GM21737 (cell line): ENCODE measurements around the gene GNB1.
A peak's percentile ranks its signal among the peaks of the same experiment; 100 is the strongest.

Source experiments
- ATAC-seq: cut with Tn5 transposase; IDR thresholded peaks from one replicate; pipeline ENCODE4 v1.9.1; 2021; ENCODE audit warnings: mild to moderate bottlenecking, moderate library complexity; ENCODE audit not compliant: unreplicated experiment

The GNB1 gene

DNA sequence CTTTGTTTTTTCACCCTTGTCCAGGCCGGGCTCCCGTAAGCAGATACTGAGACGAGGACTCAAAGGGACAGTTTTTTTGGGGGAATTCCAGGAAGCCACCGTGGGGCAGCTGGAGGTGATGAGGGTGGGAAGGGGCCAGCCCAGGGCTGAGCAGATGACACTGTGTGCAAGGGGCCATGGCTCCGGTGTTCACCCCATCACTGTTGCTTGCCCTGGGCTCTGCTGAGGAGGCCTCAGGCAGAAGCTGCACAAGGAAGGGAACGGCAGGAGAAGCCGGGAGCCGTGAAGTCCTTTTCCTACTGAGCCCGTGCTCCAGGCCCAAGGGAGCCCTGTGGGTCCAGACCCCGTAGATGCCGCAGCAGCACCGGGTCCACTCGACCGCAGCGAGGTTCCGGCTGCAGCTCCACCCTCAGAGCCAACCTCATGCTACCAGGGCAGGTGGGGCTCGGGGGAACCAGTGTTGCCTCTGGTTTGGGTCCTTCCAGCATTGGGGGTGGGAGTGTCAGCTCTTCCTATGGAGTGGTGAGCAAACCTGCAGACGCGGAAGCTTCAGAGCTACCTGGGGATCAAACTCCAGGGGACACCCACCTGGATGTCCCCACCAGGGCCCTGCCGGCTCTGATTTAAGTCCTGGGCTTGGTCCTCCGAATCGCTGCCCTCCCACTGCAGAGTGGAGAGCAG lies 19.9 kb upstream of the GNB1 start:
- no peak for ATAC-seq

DNA sequence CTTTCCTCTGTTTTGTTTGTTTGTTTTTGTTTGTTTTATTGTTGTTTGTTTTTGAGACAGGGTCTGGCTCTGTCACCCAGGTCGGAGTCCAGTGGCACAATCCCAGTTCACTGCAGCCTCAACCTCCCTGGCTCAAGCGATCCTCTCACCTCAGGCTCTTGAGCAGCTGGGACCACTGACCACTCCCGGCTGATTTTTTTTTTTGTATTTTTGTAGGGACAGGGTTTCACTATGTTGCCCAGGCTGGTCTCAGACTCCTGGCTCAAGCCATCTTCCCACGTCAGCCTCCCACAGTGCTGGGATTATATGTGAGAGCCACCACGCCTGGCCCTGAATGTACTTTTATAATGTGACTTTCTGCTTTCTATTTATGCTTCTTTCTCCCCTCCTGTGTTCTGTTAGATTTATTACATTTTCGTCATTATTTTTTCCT lies 19.2 kb upstream of the GNB1 start:
- ATAC-seq, result no peak

DNA sequence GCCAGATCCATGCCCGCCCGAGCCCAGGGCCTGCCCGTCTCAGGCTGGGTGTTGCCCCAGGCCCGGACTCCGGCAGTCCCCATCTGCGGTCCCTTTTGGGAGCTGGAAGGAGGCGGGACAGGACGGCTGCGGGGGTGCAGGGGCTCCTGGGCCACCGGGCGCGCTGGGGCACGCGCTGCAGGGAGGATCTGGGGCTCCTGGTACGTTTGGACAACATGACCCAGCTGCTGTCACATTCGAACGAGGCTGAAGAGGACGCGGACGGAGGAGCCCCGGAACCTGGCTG lies 17.6 kb upstream of the GNB1 start:
- ATAC-seq, result peak; percentile 14

- ATAC-seq, result no peak
Measured at GRCh38 chr1:1907098-1907736, 16.3 kb upstream of the GNB1 start.

- ATAC-seq, result no peak
Measured at GRCh38 chr1:1906185-1907097, 15.6 kb upstream of the GNB1 start.

DNA sequence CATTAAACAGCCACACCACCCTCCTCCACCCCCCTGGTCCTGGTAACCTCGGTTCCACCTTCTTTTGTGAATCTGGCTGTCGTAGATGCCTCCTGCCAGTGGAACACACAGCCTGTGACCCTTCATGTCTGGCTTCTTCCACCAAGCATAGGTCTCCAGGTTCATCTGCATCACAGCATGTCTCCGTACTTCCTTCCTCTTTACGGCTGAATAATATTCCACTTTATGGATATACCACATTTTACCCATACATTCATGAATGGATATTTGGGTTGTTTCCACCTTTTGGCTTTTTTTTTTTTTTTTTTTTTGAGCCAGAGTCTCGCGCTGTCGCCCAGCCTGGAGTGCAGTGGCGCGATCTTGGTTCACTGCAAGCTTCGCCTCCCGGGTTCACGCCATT lies 12.3 kb upstream of the GNB1 start:
- no peak for ATAC-seq

DNA sequence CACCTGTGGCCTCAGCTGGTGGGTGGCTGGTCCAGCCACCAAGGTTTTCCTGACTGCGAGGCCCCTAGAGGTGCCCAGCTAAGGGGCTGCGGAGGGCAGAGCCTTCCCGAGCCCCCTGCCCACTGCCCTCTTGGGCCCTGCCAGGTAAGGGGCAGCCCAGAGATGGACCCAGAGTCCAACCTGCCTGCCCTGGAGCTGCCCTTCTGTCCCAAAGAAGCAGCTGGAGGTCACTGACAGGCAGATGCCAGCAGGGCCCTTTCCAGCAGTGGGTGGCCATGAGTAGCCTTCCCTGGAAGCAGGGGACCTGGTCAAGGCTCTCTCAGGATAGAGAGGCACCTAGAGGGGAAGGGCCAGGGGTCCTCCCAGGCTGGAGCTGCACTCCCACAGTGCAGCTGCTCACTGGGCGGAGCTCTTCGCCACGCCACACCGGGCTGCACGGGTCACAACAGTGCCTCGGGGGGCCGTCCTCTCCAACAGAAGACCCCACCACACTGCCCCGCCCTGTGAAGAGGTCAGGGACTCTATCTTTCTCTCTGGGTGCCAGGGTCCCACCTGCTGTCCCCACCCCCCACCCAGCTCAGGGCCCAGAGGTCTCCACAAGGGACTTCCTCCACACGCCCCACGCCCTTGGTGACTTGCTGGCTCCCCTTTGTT lies 10.9 kb upstream of the GNB1 start:
- ATAC-seq, result no peak

DNA sequence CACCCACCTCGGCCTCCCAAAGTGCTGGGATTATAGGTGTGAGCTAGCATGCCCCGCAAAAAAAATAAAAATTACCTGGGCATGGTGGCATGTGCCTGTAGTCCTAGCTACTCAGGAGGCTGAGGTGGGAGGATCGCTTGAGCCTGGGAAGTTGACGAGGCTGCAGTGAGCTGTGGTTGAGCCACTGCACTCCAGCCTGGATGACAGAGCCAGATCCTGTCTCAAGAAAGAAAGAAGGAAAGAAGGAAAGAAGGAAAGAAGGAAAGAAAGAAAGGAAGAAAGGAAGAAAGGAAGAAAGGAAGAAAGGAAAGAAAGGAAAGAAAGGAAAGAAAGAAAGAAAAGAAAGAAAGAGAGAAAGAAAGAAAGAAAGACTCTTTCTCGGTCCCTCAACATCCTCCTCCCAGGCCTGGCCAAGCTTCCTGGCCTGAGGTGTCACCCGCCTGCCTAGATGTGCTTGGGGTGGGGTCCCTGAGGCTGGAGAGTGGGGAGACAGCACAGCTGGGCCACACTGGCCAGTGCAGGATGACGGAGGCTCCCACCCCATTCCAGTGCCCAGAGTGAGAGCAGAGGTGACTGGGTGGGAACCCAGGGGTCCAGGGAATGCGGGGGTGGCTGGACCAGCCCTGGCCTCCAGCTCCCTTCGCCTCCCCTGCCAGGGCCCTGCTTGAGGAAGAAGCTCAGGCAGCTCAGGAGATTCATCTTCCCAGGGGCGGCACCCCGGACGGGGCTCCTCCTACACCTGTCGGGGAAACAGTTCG lies 10.2 kb upstream of the GNB1 start:
- ATAC-seq, result no peak

GRCh38 chr1:1899967-1900327 lies 9.1 kb upstream of the GNB1 start:
- no peak for ATAC-seq

- no peak for ATAC-seq
Measured at GRCh38 chr1:1899266-1899966, 8.5 kb upstream of the GNB1 start.

GRCh38 chr1:1898246-1898933 lies 7.5 kb upstream of the GNB1 start:
- ATAC-seq, result no peak

DNA sequence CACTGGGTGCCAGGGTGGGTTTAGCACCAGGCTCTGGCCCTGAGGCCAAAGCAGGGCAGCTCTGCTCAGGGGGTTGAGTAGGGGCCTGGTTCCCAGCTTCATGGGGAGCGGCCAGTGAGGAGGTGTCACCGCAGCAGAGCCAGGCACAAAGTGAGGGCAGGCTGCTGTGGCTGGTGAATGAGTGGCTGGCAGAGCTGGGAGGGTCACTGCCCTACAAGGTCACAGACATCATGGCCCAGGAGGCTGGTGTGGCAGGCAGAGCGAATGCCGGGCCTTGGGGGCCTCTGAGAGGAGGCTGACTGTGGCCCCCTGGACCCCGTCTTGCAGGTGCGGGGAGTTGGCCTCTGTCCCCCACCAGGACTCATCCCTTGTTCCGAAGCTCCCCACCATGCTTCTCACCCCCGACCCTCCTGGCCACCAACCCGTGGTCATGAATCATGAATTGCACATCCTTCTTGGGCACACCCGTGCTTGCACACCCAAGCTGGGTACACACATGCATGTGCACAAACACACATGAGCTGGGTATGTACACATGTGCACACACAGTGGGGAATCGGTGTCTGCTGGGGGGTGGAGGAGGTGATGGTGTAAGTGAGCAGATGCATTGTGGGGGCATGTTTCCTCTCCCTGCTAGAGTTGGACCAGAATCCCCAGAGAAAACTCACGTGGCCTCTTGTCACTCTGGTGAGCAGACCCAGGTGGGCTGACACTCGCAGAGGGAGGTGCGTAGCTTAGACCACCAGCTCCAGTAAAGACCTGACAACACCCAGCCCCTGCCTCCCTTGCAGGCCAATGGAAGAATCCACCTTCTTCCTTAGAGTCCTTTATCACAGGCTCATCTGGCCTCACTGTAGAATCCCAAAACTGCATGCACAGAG lies 4.8 kb upstream of the GNB1 start:
- no peak for ATAC-seq

DNA sequence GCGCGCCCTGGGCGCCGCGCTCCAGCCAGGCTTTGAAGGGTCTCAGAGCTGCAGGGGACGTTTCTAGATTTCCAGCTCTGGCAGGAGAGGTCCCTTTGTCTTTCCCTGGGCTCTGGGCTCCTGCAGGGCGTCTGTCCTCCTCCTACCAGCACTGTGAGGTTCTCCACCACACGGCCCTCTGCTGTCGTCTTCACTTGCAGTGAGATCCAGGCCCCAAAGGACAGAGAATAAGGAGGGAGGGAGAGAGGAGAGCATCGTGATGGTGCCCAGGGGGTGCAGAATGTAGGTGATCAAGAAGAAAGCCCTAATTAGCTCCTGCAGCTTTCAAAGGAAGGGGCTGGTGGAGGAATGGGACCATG lies 4.2 kb upstream of the GNB1 start:
- no peak for ATAC-seq

DNA sequence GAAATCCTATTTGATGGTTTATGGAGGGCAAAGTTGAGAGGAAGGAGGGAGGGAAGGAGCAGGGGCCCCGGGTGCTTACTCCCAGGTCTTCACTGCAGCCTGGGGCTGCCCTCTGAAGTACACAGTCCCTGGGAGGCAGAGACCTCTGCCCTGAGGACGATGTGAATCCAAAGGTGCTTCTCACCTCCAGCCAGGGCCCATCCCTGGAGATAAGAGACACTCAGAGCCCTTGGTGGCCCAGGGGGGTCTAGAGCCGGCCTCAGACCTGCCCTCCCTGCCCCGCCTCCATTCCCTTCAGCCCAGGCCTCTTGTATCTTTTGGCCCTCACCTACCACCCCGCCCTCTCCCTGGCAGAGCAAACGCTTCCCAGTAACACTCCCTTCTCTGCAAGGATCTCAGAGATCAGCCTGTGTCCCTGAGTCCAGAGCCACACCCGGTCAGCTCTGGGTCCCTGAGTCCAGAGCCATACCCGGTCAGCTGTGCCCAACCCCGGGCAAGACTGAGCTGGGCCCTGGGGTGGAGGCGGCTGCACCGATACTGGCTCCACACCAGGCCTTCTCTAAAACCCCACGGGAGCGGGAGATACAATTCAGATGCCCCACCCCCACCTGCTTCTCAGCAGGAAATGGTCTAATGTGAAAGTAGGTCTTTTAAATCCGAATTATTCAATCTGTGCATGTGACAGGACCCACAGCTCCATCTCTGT lies 3.6 kb upstream of the GNB1 start:
- ATAC-seq, result no peak

- ATAC-seq, result no peak
Measured at GRCh38 chr1:1893997-1894353, 3.1 kb upstream of the GNB1 start.

- ATAC-seq, result no peak
Measured at GRCh38 chr1:1893291-1893985, 2.6 kb upstream of the GNB1 start.

DNA sequence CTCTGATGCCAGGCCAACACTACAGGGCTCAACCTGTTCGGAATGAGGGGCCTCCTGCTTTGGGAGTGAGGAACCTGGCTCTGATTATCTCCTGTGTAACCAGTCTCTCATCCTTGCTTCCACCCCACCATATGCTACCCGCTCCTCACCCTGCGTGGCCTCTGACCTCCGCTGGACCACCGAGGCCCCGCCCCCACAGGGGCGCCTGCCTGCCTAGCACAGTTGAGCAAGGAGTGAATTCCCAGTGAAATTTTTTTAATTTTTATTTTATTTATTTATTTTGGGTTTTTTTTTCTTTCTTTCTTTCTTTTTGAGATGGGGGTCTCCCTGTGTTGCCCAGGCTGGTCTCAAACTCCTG lies 1.9 kb upstream of the GNB1 start:
- no peak for ATAC-seq
